Endothelial cell of umbilical vein (primary cell): Measurements from ENCODE around the gene TLCD5. TPM values are rescaled to one million over a fixed set of nuclear protein-coding genes. Genes with fewer than 3 reads are reported as not detected.

Experiments
- BruUV-seq: library from RNA; stranded (reverse); fragments of 400-500 nt; replicated peaks from 2 replicates; lab custom pipeline; 2021; lab: Mats Ljungman, UMichigan
- CTCF ChIA-PET: fragments of 300-600, 350-600 bp; sonication (Branson Sonifier 250); formaldehyde crosslinking; loops from one replicate; lab custom pipeline; 2021; ENCODE audit warnings: antibody characterized with exemption, inconsistent platforms; lab: Charles Lee
- POLR2A ChIA-PET: fragments of 300-600, 350-600 bp; sonication (Branson Sonifier 250); formaldehyde crosslinking; loops from one replicate; lab custom pipeline; 2021; ENCODE audit warnings: antibody characterized with exemption, inconsistent platforms; lab: Charles Lee
- DNase-seq: peaks from one replicate; pipeline ENCODE4 v3.0.0-alpha.2; 2011; ENCODE audit warnings: low read depth, low spot score
- FAIRE-seq: peaks from 2 replicates; lab custom pipeline; 2011; peaks lifted over from hg19 to GRCh38; lab: Jason Lieb, UNC
- H2AFZ ChIP-seq: 2 replicates; pipeline ENCODE4 v1.6.0; 2012; ENCODE audit warnings: low read depth, low read length, control low read depth, inconsistent platforms
- H3K27ac ChIP-seq: 2 replicates; pipeline ENCODE4 v1.5.1; 2011; ENCODE audit warnings: low read depth, mild to moderate bottlenecking, control low read depth, low read length, moderate library complexity; ENCODE audit not compliant: insufficient read depth
- H3K27me3 ChIP-seq, 2 experiments: 2 replicates each; pipeline versions ENCODE4 v1.6.0 to v1.6.1; 2011; ENCODE audit warnings: low read length in 2 of 2, mixed read lengths in 1 of 2; ENCODE audit not compliant: control insufficient read depth in 2 of 2, insufficient read depth in 2 of 2
- H3K36me3 ChIP-seq, 2 experiments: 2 replicates in 1 of 2; 3 replicates in 1 of 2; pipeline ENCODE4 v1.5.1; 2011; ENCODE audit warnings: low read length in 2 of 2, mild to moderate bottlenecking in 1 of 2, moderate library complexity in 1 of 2; ENCODE audit not compliant: control insufficient read depth in 2 of 2, insufficient read depth in 2 of 2; ENCODE audit errors: extremely low read depth in 1 of 2
- H3K4me1 ChIP-seq: 3 replicates; pipeline ENCODE4 v1.5.1; 2011; ENCODE audit warnings: mild to moderate bottlenecking, low read length; ENCODE audit not compliant: control insufficient read depth, insufficient read depth; ENCODE audit errors: extremely low read depth
- H3K4me2 ChIP-seq: 2 replicates; pipeline ENCODE4 v1.6.1; 2011; ENCODE audit warnings: low read length, control low read depth, mixed read lengths; ENCODE audit not compliant: insufficient read depth
- H3K4me3 ChIP-seq, 3 experiments: fragments of 200-600 bp in 1 of 3; sonication (generic), shearing (Covaris generic) in 1 of 3; replicated peaks in 1 of 3; 2 replicates each; pipeline ENCODE4 v1.5.1; 2011 to 2016; ENCODE audit warnings: control low read depth in 3 of 3, low read length in 3 of 3, mild to moderate bottlenecking in 2 of 3, inconsistent platforms in 1 of 3, low read depth in 1 of 3, moderate library complexity in 1 of 3; ENCODE audit not compliant: insufficient read depth in 1 of 3
- H3K79me2 ChIP-seq: 2 replicates; pipeline ENCODE4 v1.6.0; 2012; ENCODE audit warnings: low read length, inconsistent platforms; ENCODE audit not compliant: control insufficient read depth, insufficient read depth
- H3K9ac ChIP-seq: replicated peaks from 2 replicates; pipeline ENCODE3; 2011; ENCODE audit warnings: low read length, control low read depth; ENCODE audit not compliant: insufficient read depth; ENCODE audit errors: extremely low read depth
- H3K9me1 ChIP-seq: replicated peaks from 3 replicates; pipeline ENCODE4 v1.6.0; 2011; ENCODE audit warnings: mild to moderate bottlenecking, low read length; ENCODE audit not compliant: control insufficient read depth, insufficient read depth; ENCODE audit errors: extremely low read depth
- H3K9me3 ChIP-seq: replicated peaks from 2 replicates; pipeline ENCODE4 v1.5.1; 2012; ENCODE audit warnings: low read length, inconsistent platforms; ENCODE audit not compliant: control insufficient read depth, insufficient read depth
- H4K20me1 ChIP-seq: replicated peaks from 2 replicates; pipeline ENCODE3; 2011; ENCODE audit warnings: mild to moderate bottlenecking, low read length; ENCODE audit not compliant: control insufficient read depth, insufficient read depth; ENCODE audit errors: extremely low read depth
- EZH2 ChIP-seq: IDR thresholded peaks from 2 replicates; pipeline ENCODE4 v1.6.1; 2012; ENCODE audit warnings: borderline replicate concordance, low read depth, mild to moderate bottlenecking, moderate library complexity, low read length, inconsistent platforms; ENCODE audit not compliant: severe bottlenecking
- FOS ChIP-seq: IDR thresholded peaks from 2 replicates; pipeline ENCODE4 v1.6.1; 2011; ENCODE audit warnings: mild to moderate bottlenecking, low read length, moderate library complexity, borderline replicate concordance; ENCODE audit not compliant: insufficient read depth
- GATA2 ChIP-seq: IDR thresholded peaks from 2 replicates; pipeline ENCODE4 v1.7.0; 2011; ENCODE audit warnings: low read depth, mild to moderate bottlenecking, moderate library complexity, mixed read lengths, low read length; ENCODE audit not compliant: insufficient read length, insufficient read depth
- JUN ChIP-seq: IDR thresholded peaks from 2 replicates; pipeline ENCODE4 v1.6.1; 2011; ENCODE audit warnings: borderline replicate concordance, low read depth; ENCODE audit not compliant: insufficient read length, insufficient read depth
- MYC ChIP-seq: IDR thresholded peaks from one replicate; pipeline ENCODE4 v1.6.1; 2011; ENCODE audit warnings: mild to moderate bottlenecking, low read depth, low read length
- POLR2A ChIP-seq: IDR thresholded peaks from 2 replicates; pipeline ENCODE4 v1.6.1; 2012; ENCODE audit warnings: low read depth, mild to moderate bottlenecking, control low read depth, low read length
- POLR2AphosphoS5 ChIP-seq: IDR thresholded peaks from 2 replicates; pipeline ENCODE4 v1.6.1; 2012; ENCODE audit warnings: low read depth, mild to moderate bottlenecking, control low read depth, low read length, moderate library complexity; ENCODE audit not compliant: insufficient read depth
- dilution Hi-C: fragments of 300-500 bp; cut with MboI; formaldehyde crosslinking; loops from one replicate; pipeline ENCODE4 v1.15.0; 2019; ENCODE audit warnings: low sequenced_read_pairs; ENCODE audit not compliant: extremely low pct_ligation_motif_present
- intact Hi-C: fragments of 100-400 bp; cut with micrococcal nuclease; formaldehyde crosslinking; loops from one replicate; pipeline ENCODE4 v1.10.0; 2022
- polyA plus RNA-seq, 4 experiments: library from polyadenylated mRNA; depleted of rRNA in 3 of 4; stranded (reverse) in 3 of 4; unstranded in 1 of 4; fragments of >200 nt; gene quantifications; 2 replicates each; pipeline versions ENCODE4 v1.2.1 to v1.2.3, GENCODE V29; 2011 to 2012; ENCODE audit warnings: missing spikeins in 1 of 4
- total RNA-seq: library from RNA; stranded (reverse); gene quantifications from 2 replicates; pipeline ENCODE4 v1.2.3, GENCODE V29; 2021
- TF ChIP-seq, protein P1 (sequence below): IDR thresholded peaks from 2 replicates; pipeline ENCODE4 v1.6.1; 2011; ENCODE audit not compliant: insufficient read depth, insufficient read length
- TF ChIP-seq, protein P2 (sequence below), 2 donors: IDR thresholded peaks; 1 replicate in 1 of 2; 2 replicates in 1 of 2; pipeline ENCODE4 v1.5.1; 2011; ENCODE audit warnings: low read length in 2 of 2, mild to moderate bottlenecking in 2 of 2, moderate library complexity in 2 of 2, control low read depth in 1 of 2, inconsistent platforms in 1 of 2, low read depth in 1 of 2; ENCODE audit not compliant: insufficient read depth in 1 of 2; ENCODE audit errors: extremely low read depth in 1 of 2

Gene TLCD5
- total and polyA plus RNA-seq, 2 donors (not counting 3 experiments of a cell fraction or from before 2014, with no cell fraction given): 6.3 to 9.7 TPM

DNA sequence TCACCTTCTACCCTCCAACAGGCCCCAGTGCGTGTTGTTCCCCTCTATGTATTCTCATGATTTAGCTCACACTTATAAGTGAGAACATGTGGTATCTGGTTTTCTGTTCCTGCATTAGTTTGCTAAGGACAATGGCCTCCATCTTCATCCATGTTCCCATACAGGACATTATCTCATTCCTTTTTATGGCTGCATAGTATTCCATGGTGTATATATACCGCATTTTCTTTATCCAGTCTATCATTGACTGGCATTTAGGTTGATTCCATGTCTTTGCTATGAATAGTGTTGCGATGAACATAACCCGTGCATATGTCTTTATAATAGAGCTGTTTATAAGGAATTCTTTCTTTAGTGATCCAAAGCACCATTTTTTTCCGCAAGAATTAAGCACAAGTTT lies 28.5 kb upstream of the TLCD5 start:
- Histone ChIP-seq H3K4me3 (no peak overlapping the region), H3K36me3 (no peaks in the 10 kb centered on the region), H3K27me3 (peaks cover 6 to 15% of the 10 kb centered on the region in 2 experiments), H3K4me2 (no peak overlapping the region), H3K79me2 (no peaks in the 10 kb centered on the region), H3K9me3 (no peaks in the 10 kb centered on the region), H3K9ac (no peak overlapping the region), H2AFZ (no peak overlapping the region), H4K20me1 (no peaks in the 10 kb centered on the region), H3K27ac (no peak overlapping the region), H3K9me1 (no peaks in the 10 kb centered on the region), H3K4me1 (no peaks in the 10 kb centered on the region)
- ChIA-PET CTCF (interaction anchor here (11.4 kb wide), 1 partner anchor 63 kb away, joined by 327 read pairs; the partner anchor contains the start of gene POU2F3), POLR2A (no interaction called here)
- no peak for DNase-seq
- BruUV-seq: no TSS peak
- dilution Hi-C loops: no loop called here
- TF ChIP-seq JUN (no peak), POLR2A (no peak), FOS (no peak), GATA2 (no peak), EZH2 (no peak), MYC (no peak), POLR2AphosphoS5 (no peak)
- TF ChIP-seq, protein P1, sequence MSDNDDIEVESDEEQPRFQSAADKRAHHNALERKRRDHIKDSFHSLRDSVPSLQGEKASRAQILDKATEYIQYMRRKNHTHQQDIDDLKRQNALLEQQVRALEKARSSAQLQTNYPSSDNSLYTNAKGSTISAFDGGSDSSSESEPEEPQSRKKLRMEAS: no peak
- TF ChIP-seq, protein P2, sequence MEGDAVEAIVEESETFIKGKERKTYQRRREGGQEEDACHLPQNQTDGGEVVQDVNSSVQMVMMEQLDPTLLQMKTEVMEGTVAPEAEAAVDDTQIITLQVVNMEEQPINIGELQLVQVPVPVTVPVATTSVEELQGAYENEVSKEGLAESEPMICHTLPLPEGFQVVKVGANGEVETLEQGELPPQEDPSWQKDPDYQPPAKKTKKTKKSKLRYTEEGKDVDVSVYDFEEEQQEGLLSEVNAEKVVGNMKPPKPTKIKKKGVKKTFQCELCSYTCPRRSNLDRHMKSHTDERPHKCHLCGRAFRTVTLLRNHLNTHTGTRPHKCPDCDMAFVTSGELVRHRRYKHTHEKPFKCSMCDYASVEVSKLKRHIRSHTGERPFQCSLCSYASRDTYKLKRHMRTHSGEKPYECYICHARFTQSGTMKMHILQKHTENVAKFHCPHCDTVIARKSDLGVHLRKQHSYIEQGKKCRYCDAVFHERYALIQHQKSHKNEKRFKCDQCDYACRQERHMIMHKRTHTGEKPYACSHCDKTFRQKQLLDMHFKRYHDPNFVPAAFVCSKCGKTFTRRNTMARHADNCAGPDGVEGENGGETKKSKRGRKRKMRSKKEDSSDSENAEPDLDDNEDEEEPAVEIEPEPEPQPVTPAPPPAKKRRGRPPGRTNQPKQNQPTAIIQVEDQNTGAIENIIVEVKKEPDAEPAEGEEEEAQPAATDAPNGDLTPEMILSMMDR (IDR thresholded peaks at IDR 0.05; ENCODE audit: extremely low read depth in 1 of 2, insufficient read depth in 1 of 2, low read depth in 1 of 2, low read length in 2 of 2): no peak
- no peak for FAIRE-seq
- intact Hi-C loops: no loop called here
